Hair follicular keratinocyte (primary cell): ENCODE measurements around the gene DNAH3. TPM values are rescaled to one million over a fixed set of nuclear protein-coding genes. Genes with fewer than 3 reads are reported as not detected.

Source experiments
- total RNA-seq: library from RNA; depleted of rRNA; stranded (reverse); fragments of >200 nt; gene quantifications from 2 replicates; pipeline ENCODE4 v1.2.3, GENCODE V29; 2015

DNAH3 gene
- total RNA-seq: not detected in 2 replicates

GRCh38 chr16:21150375-21151001, at the start of gene DNAH3:
Gene DNAH3, minus strand, starts transcription at chr16:21150846. Its CDS starts 527 bp downstream, at chr16:21150319.

GRCh38 chr16:21158208-21159110, 7.8 kb upstream of the DNAH3 start, which contains the start of gene LDAF1:
Gene LDAF1, plus strand, starts transcription at chr16:21158674. Its CDS starts 2,509 bp downstream, at chr16:21161183.

GRCh38 chr16:20900299-20901067, 250.2 kb downstream of the DNAH3 start, which contains the start of the genes DCUN1D3 and LYRM1:
Gene DCUN1D3, minus strand, starts transcription at chr16:20900358. Its CDS starts 37,820 bp downstream, at chr16:20862538.
Gene LYRM1, plus strand, starts transcription at chr16:20900771. Its CDS starts 14,785 bp downstream, at chr16:20915556.

Other genes starting within 250 kb of the DNAH3 start
- gene LDAF1, start 7.8 kb upstream of the DNAH3 start, total RNA-seq: 37.9 and 93.6 TPM in 2 replicates
- gene ZP2, start 60.7 kb upstream of the DNAH3 start, total RNA-seq: not detected in 2 replicates
- gene ANKS4B, start 82.9 kb upstream of the DNAH3 start, total RNA-seq: not detected in 2 replicates
- 0.31 TPM in 1 of 2 replicates, not detected in the other for gene CRYM, start 127.4 kb upstream of the DNAH3 start, total RNA-seq